ENCODE measurements around the gene GPBP1L1. TPM values are rescaled to one million over a fixed set of nuclear protein-coding genes. Genes with fewer than 3 reads are reported as not detected.

Gene GPBP1L1
- total and polyA plus RNA-seq, 2 of the 4 experiments (the other 2 are of a cell fraction) = 31.5 to 57.4 TPM

DNA sequence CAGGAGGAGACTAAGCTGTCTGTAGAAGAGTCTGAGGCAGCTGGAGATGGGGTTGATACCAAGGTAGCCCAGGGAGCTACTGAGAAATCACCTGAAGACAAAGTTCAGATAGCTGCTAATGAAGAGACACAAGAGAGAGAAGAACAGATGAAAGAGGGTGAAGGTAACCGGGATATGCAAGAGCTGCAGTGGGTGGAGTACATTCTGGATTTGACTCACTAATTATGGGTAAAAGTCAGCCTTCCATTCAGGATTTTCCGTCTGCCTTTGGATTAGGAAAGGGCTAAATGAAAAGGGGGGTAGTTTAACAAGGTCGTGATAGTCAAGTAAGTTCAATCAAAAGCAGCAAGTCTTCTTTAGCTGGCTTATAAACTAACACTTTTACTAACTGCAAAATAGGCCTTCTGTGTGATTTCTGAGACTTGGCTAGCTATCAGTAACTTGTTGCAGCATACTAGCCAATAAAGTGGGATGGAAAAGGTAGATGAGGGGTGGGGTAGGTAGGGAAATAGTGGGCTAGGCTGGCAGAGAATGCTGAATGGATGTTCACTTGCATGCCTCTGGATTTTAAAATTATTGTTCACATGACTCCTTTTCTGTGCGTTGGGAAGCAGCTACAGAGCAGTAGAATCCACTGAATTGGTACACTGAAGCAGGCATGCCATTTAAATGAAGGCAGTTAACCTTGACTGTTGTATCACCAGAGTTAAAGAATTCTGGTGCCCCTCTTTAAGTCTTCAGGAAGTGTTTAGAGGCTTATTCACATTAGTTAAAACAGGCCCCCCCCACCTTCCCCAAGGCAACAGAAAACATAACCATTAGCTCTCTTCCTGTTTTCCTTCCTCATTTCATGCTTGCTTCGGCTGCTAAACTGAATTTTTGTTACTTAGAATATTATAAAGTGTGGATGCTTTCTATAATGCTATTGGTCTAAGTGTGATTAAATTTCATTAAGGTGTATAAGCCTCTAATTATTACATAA, 77.9 kb downstream of the GPBP1L1 start:
- intact Hi-C loops (cut with micrococcal nuclease) = no loop called here
- H3K4ac ChIP-seq (ENCODE audit: low read depth, low read length) = no peak overlapping the region
- no peak overlapping the region for H2AFZ ChIP-seq (replicated peaks; ENCODE audit: low read length, poor library complexity)
- H3K79me1 ChIP-seq (ENCODE audit: low read depth in 1 of 2, low read length in 2 of 2) = peaks cover 14 to 15% of the 10 kb centered on the region in 2 experiments; a peak in 3 of 4 replicates
- CTCF ChIA-PET = no interaction called here
- H3K36me3 ChIP-seq (ENCODE audit: control insufficient read depth, insufficient read depth, low read length) = peaks cover 22% of the 10 kb centered on the region
- H3K4me2 ChIP-seq (ENCODE audit: low read depth, low read length) = no peak overlapping the region
- dilution Hi-C loops (cut with HindIII; ENCODE audit: low sequenced_read_pairs, unreplicated experiment) = no loop called here
- no peak overlapping the region for H3K18ac ChIP-seq (ENCODE audit: low read depth, low read length)
- no peaks in the 10 kb centered on the region for H3K4me1 ChIP-seq (ENCODE audit: control insufficient read depth, insufficient read depth, low read length)
- H3K27ac ChIP-seq (ENCODE audit: insufficient read depth, low read length) = no peak overlapping the region
- H3K27me3 ChIP-seq (ENCODE audit: control insufficient read depth, insufficient read depth, low read length) = no peaks in the 10 kb centered on the region
- no peak overlapping the region for H3K56ac ChIP-seq (ENCODE audit: extremely low read depth, insufficient read depth, low read length)
- ATAC-seq (ENCODE audit: low read depth) (no peak), DNase-seq (no peak)
- H4K8ac ChIP-seq (ENCODE audit: low read depth in 2 of 2, low read length in 2 of 2) = no peak overlapping the region
- POLR2A ChIA-PET (ENCODE audit: unreplicated experiment) = no interaction called here
- no peak overlapping the region for H2BK15ac ChIP-seq (ENCODE audit: low read depth, low read length)
- in situ Hi-C loops (cut with MboI; ENCODE audit: low sequenced_read_pairs) = no loop called here
- H3K14ac ChIP-seq (replicated peaks; ENCODE audit: low read depth, low read length) = no peak overlapping the region
- no TSS peak for BruUV-seq (replicated peaks)
- 94% methylated on average over 2 of the region's 5 CpGs; no CpG with 5 or more reads in 1 of the 2 experiments for WGBS, 2 experiments (ENCODE audit: extremely low coverage in 2 of 2, insufficient read length in 1 of 2)
- no peaks in the 10 kb centered on the region; the same call in 1 of the 2 replicates for H3K9me1 ChIP-seq (ENCODE audit: insufficient read depth, low read length)
- no peak overlapping the region for H2AK5ac ChIP-seq (ENCODE audit: low read depth, low read length)
- TF ChIP-seq, protein P1, sequence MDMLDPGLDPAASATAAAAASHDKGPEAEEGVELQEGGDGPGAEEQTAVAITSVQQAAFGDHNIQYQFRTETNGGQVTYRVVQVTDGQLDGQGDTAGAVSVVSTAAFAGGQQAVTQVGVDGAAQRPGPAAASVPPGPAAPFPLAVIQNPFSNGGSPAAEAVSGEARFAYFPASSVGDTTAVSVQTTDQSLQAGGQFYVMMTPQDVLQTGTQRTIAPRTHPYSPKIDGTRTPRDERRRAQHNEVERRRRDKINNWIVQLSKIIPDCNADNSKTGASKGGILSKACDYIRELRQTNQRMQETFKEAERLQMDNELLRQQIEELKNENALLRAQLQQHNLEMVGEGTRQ (IDR thresholded peaks at IDR 0.05; ENCODE audit: low read depth, low read length) = no peak
- TF ChIP-seq MAFK (IDR thresholded peaks at IDR 0.05; ENCODE audit: low read depth, low read length) (no peak), NFE2L2 (IDR thresholded peaks at IDR 0.05; ENCODE audit: low read depth, low read length) (no peak), BHLHE40 (IDR thresholded peaks at IDR 0.05; ENCODE audit: low read depth, low read length) (no peak), CEBPB (IDR thresholded peaks at IDR 0.05; ENCODE audit: low read depth, low read length) (no peak), RCOR1 (IDR thresholded peaks at IDR 0.05; ENCODE audit: insufficient replicate concordance, low read length) (no peak), MXI1 (IDR thresholded peaks at IDR 0.05; ENCODE audit: borderline replicate concordance, low read depth, low read length) (no peak), FOS (IDR thresholded peaks at IDR 0.05; ENCODE audit: low read depth, low read length) (no peak), POLR2A (IDR thresholded peaks at IDR 0.05; ENCODE audit: low read depth, low read length) (no peak)
- no peaks in the 10 kb centered on the region for H3K9me3 ChIP-seq (ENCODE audit: control insufficient read depth, insufficient read depth, low read length)
- H2BK120ac ChIP-seq (ENCODE audit: low read depth, low read length) = no peak overlapping the region
- no peak overlapping the region for H3K9ac ChIP-seq (ENCODE audit: low read depth, low read length)
- no peak overlapping the region for H3K4me3 ChIP-seq (ENCODE audit: insufficient read depth, low read depth, low read length)
- no peak overlapping the region for H2BK5ac ChIP-seq (ENCODE audit: low read depth, low read length, poor library complexity, severe bottlenecking)
- H4K91ac ChIP-seq (ENCODE audit: insufficient read depth, low read depth, low read length) = no peak overlapping the region
- no peak overlapping the region for H2BK20ac ChIP-seq (ENCODE audit: low read depth, low read length)
- no peak overlapping the region for H2AK9ac ChIP-seq (replicated peaks; ENCODE audit: low read depth, low read length, poor library complexity)
- no peaks in the 10 kb centered on the region; the same call in 1 of the 2 replicates for H4K20me1 ChIP-seq (ENCODE audit: insufficient read depth, low read length)
- no peak overlapping the region for H3K23ac ChIP-seq (ENCODE audit: low read depth, low read length)
- no peak overlapping the region for H4K5ac ChIP-seq (ENCODE audit: low read depth, low read length)
